Activated CD4-positive, alpha-beta T cell treated with anti-CD3 and anti-CD28 coated beads for 48 hours (primary cell): ENCODE data around the gene SHB.

Experiments used
- DNase-seq: peaks from one replicate; pipeline ENCODE4 v3.0.0-alpha.2; 2020

SHB gene

DNA sequence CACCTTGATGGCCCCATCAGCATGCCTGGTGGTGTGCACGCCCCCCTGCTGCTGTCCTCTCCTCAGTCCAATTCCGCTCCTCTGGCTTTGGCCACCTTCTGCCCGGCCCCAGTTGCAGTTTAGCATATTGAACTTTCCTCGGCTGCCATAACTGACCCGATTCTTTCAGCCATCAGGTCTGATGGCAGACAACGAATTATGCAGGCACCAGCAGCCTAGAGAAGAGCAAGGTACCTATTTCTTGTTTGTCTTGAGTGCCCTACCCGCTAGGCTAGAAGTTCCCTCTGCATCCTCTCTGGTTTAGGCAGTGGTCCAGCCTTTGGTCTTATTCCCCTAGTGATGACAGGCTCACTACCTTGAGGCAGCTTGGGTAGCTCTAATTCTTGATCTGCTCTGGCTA is 122.1 kb downstream of the SHB start:
- DNase-seq = no peak

DNA sequence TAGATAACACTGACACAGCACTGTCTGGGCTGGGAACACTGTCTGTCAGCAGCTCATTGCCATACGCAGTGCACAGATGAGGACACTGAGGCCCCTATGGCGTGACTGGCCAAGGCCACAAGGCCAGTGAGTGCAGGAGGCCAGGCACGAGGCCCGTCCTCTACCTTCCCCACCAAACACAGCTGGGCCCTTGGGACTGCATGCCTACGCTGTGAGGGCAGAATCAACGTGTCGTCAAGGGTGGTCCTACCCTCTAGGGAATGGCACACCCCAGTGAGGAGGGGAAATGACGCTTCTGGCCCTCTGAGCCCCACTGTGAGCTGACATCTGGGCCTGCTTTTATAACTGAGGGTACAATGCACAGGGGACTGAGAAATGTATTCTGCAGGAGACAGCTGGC is 123.0 kb downstream of the SHB start:
- DNase-seq = no peak

DNA sequence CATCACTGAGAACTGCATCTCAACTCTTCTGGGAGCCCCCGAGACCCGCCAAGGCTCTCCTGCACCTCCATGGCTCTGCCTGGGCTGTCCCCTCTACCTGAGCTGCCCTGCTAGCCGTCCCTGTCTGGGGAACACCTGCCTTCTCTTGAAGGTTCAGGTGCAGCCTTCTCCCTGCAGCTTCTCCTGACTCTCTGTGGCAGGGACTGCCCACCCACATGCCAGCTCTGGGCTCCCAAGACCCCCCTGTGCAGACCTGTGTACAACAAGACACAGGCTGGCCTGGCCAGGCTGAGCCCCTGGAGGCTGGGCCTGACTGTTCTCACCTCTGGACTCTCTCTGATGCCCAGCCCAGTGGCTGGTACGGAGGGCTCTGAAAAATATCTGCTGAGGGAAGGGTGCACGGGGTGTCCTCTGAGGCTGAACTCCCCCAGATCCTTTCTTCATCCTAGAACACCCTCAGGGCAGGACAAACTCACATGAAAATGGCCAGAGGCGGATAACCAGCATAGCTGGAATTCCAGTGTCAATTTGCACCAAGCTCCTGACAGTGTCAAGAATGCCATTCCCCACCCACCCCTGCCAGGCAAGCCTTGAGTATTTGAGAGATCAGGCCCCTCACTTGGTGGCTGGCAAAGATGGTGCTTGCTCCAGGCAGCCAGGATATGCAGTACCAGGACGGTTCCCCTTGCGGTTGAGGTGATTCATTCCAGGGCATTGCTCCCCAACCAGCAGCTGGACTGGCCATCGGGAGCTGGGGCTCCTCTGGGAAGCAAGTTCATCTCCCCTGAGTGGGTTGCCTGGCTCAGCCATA is 124.2 kb downstream of the SHB start:
- DNase-seq = no peak

DNA sequence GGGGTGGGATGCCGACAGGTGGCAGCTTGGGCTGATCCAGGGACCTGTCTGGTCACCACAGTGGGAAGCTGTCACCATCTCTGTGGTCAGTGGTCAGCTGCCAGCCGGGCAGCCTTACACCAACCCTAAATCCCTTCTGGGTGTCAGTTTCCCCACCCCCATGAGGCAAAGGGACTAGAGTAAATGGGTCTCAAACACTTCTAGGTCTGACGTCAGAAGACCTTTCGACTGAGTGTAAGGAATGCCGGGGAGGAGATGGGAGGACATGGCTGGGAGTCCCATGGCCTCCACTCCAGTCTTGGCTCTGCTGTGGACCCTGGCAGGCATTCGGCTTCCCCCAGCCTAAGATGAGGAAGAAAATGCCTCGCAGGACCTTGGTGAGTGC is 124.8 kb downstream of the SHB start:
- DNase-seq = no peak

DNA sequence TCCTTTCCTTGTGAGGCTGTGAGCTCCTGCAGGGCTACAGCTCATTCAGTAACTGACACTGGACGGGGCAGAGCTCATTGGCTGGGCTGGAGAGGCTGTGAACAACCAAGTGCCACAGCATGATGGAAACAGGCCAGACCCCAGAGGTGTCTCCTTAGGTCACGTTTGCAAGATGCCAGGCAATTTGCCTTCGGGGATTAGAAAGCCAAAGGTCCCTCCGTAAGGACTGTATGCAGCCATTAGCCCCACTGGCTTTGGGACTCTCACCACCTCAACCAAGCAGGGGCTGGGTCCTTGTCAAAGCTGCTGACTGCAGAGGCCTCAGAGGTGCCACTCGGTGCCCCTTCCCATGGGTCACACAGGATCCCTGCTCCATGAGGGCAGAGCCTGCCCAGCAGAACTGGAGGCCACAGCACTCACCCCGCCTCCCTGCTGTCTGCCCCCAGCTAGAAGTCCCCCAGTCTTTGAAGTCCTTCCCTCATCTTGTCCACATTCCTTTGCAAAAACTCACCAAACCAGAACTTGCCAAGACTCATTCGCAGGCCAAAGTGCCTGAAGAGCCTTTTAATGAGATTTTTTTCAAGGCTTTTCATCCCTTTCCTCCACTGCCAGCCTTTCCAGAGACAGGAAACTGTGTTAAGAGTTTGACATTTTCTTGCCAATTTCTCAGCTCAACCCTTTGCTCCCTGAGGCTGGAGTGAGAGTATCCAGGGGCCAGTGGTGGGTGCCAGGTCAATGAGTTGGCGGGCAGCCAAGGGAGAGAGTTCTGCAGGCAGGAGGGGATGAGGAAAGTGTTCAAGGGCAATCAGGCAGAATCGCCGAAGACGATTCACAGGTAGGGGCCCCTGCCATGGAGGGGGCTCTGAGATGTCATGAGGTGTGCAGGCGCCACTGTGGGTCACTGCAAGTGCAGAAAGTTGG is 125.4 kb downstream of the SHB start:
- DNase-seq = no peak

DNA sequence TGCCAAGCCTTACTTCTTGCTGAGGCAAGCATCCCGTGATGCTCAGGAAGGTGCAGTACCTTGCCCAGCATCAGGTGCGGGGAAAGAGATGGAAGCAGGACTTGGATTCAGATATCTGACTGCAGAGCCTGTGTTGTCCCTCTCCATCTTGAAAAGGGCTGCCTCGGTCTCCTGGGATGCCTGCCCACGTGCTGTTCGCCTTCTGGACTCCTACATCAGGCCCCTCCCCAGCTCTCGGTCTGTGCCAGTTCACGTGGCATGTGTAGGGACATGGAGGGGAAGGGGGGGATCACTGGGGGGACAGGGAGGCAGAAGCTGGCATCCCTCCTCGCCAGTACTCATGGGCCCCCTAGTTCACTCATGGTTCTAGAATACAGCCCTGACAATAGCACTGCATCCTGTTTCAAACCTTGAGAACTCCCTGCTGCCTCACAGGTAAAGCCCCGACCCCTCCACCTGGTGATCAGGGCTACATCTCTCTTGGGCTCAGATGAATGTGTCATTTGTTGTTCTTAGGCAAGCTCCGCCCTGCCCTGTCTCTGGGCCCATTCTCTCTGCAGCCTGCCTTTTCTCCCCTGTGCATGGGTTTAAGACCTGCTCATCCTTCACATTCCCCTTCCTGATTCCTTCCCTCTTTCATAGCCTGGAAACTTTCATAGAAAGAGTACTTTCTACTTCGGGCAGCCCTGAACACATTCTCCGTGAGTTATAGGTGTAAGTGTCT is 126.2 kb downstream of the SHB start:
- no peak for DNase-seq

DNA sequence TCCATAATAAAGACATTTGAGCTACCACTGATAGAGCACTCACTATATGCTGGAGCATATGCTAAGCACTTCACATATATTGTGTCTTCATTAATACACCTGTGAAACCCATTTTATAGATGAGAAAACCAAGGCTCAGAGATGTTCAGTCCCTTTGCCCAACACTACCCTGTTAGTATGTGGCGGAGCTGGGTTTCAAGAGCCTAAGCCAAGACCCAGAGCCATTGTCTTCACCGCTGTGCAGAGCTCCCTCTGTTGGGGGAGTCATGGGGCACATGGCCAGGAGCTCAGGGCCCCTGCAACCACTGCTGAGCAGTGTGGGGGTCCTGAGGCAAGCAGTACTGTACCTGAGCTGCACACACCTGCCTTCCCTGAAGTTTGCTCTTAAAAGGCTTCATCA is 127.8 kb downstream of the SHB start:
- DNase-seq = no peak

DNA sequence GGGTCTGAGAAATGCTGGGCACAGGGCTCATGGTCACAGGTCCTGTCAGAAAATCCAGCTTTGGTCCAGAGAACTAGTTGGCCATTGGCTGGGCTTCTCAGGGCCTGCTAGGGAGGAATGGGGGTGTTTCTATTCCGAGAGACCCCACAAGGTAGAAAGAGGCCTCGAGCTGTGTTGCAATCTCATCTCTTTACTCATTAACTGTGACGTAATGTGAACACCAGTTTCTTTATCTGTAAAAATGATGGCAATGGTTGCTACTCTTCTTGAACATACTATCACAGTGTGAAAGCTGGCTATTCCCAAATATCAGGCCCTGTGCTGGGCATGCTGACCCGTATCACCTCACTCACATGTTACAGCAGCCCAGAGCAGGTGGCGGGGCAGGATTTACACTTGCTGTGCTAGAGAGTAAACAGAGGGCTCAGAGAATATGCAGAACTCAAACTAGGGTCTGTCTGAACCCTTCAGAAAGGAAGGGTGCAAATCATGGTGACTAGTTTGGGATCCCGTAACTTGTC is 129.4 kb downstream of the SHB start:
- DNase-seq = no peak

DNA sequence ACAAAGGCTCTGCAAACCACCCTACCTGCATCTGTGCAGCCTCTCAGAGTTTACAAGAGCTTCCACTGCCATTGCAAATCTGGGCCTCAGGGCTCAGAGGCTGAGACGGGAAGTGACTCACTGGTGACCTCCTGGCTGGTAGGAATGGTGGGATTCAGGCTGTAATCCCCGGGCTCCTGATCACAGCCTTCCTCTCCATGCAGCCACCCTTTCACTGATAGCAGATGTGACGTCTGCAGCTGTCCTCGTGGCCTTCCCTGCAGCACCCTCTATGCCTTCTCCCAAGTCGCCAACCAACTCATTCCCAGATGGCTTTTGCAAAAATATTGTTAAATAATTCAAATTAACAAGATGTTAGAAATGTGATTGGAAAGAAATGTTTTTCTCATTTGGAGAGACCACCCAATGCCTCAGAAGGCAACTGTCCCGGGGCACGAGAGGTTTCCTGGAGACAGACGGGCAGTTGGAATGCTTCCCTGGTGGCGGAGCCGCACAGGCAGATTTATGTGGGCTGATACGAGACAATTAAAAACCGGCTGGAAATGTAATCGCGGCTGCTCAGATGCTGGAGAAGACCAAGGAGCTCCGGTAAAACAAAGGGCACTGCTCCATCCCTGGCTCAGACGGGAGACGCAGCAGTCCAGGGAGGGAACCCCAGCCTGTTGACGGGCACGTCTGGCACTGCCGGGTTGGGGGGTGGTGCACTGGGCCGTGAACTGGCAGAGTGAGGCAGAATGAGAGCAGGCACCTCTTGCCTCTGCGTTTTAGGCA is 130.7 kb downstream of the SHB start:
- no peak for DNase-seq

DNA sequence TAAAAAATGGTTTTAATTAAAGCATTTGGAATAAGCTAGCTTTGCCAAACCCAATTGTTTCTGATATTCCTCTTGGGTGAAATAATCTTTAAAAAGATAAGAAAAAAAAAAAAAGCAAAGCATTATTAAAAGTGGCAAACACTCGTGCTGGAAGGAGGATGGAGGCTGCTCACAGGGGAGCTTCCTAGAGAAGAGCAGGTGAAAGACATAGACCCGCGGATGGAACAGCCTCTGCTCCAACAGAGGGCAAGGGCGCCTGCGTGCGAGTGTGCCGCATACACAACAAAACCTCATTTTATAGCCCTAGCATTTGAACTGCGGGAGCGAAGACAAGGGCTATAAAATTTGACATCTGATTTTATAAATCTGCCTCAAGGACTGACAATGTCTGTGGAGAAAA is 131.7 kb downstream of the SHB start:
- DNase-seq = no peak

DNA sequence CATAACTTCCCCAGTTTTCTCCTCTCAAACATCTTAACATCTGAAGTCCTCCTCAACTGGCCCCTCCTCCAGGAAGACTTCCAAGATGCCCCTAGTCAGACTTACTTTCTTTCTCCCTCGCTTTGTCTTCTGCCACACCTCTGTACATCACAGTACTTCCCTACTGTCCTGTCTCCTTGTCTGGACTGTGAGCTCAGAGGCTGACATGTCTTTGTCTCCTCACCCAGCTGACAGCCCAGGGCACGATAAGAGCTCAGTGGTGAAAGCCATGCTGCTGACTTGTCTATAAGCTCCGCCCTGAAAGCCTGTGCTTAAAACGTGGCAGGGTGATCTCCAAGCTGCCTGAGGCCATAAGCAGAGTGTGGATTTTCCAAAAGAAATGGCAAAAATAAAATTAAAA is 132.1 kb downstream of the SHB start:
- no peak for DNase-seq

DNA sequence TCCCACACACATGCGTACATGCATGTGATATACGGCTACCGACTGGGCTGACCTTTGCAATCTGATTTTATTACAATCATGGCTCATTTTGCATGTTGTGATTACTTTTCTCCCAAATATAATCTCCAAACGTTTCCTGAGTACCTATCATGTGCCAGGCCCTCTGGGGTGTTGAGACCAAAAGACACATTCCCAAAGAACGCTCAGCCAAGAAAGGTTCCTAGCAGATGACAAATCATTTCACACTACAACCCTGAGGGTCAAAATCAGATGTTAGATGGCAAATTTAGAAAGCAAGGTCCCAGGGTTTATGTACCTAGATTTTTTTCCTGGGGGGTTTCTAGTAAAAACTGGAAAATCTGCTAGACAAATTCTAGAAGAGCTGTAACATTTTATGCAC is 132.7 kb downstream of the SHB start:
- DNase-seq = no peak

DNA sequence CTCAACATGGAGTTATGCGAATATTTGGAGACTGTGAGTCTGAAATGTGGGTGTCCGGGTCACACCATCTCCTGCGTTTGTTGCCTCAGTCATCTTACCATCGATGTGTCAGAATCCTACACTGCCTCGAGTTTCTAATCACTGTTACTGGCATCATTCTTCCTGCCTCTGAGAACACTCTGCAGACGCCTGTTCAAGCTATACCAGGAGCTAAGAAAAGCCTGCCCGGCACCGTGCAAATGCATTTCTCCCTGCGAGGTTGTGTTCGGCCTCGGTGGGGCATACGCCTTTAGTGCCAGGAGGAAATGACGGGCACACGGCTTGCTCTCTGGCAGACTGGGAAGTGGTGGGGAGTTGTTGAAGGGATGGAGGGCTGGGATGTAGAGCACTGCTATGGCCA is 133.9 kb downstream of the SHB start:
- no peak for DNase-seq

DNA sequence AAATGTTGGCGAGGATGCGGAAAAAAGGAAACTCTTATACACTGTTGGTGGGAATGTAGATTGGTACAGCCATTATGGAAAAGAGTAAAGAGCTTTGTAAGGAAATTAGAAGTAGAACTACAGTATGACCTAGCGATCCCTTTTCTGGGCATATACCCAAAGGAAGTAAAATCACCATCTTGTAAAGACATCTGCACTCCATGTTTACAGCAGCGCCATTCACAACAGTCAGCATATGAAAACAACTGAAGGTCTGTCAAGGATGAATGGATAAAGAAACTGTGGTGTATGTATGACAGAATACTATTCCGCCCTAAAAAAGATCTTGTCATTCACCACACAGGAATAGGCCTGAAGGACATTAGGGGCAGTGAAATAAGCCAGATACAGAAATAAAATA is 137.4 kb downstream of the SHB start:
- DNase-seq = no peak

DNA sequence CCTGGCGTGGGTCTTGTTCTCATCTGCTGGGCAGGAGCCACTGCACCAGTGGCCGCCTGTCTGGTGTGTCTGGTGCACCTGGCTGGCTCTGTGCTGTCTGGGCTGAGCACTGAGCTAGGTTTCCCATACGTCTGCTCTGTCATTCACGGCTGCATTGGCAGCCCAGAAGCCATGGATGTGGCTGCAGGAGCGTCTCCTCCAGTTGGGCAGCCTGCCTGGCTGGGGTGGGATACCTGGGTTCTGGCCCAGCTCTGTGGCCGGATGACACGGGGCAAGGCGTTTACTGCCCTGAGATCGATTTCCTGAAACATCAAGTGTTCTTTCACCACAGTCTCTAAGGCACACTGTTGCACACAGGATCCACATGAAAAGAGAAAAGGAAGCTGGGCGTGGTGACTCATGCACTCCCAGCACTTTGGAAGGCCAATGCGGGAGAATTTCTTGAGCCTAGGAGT is 139.6 kb downstream of the SHB start:
- no peak for DNase-seq

DNA sequence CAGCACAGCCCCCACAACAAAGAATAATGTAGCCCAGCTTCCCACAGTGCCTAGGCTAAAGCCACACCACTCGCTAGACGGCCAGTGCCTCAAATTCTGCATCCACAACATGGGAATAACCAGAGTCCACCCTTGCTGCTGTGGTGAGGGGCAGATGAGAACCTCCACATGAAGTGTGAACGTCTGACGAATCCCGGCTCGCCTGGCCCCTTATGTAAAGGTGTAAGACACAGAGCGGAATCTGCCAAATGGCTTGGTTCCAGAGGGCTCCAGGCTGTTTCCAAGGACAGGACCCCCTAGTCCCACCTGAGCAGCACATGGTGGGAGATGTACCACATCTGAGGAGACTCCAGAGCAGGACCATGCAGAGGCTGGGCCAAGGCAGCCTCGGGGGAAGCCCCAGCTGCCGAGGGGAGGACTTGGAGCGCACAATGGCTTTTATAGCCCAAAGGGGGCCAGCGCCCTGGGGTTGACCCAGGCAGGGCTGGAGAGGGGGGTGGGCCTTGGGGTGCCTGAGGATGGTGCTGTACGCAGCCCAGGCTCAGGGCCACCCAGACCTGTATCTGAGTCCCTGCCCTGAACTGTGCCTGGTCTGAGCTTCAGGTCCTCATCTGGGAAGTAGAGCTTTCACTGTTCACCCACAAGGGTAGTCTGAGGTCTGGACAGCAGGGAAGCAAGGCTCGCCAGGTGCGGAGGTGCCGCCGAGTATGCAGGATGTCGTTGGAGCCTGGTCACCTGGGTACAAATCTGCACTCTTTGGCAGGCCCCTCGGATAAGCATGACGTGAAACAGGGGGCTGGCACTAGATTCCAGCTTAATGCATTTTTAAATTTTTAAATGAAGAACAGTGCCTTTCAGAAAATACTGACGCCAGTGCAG is 140.2 kb downstream of the SHB start:
- DNase-seq = no peak

DNA sequence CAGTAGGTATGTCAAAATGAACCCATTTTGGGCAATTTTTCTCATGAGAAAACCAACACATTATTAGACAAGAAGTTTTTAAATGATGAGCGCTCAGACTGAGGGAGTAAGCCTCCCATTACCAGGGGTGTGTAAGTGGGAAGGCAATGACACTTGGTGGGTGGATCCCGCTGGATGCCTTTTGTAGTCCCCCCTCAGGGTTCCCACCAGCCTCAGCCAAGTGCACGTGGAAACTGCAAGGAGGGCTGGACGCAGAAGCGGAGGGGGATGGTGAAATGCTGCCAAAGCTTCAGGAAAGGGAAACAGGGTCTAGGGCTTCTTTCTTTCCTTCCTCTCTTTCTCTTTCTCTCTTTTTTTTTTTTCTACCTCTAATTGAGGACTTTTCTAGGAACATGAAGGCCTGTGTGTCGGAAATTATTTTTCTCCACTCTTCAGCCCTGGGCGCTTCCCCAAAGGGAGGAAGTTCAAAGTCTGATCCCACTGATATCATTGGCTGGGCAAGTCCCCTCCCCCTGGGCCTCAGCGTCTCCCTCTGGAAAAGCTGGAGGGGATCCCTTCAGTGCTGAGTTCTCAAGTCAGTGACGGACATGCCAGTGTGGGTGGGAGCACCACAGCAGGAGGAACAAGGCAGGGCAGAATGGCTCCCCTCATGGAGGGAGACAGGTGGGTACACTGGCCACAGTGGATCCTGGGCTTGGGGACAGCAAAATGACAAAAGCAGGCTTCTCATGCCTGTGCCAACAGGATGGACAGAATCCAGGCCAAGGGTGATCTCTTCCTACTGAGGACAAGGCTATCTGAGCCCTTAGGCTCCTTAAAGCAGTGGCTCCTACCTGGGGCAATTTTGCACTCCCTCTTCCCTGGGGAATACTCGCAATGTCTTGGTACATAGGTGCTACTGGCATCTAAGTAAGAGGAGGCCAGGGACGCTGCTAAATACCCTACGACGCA is 141.2 kb downstream of the SHB start:
- no peak for DNase-seq

DNA sequence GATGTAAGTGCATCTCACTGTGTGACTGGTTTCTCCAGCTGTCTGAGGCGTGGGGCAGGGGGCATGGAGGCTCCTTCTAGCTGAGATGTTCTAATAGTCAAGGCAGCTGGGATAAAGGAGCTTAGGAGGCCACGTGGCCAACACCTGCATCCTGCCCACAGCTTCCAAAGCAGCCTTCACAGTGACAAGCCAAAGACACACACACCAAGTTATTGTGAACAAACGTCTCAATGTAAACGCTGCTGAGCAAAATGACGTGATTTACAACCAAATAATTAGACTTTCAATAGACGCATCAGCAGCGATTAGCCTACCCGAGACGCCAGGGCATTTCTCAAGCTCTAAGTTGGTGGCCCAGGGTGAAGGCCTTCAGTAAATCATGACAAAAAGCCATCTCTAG is 141.9 kb downstream of the SHB start:
- DNase-seq = no peak

DNA sequence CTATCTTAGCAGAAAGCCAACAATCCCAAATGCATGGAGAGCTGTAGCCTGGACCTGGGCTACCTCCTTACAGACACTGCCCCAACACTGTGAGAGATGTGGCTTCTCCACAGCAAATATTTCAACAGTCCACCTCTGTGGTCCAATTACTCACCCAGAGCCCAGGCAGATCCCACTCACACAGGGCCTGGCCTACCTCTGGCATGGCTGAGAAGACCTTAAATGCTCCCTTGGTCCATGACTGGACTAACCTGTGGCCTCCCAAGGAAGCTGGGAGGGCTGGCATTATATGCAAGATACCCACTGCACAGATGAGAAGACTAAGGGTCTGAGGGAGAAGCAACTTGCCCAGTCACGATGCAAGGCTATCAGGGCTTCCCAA is 142.3 kb downstream of the SHB start:
- DNase-seq = no peak
